Lower leg skin (tissue), 4 donors: ENCODE measurements around the gene GJD2. TPM values are rescaled to one million over a fixed set of nuclear protein-coding genes. Genes with fewer than 3 reads are reported as not detected.

Experiments used
- DNase-seq, 2 donors: peaks; one replicate each; pipeline ENCODE4 v3.0.0-alpha.2; 2019; ENCODE audit warnings: low spot score in 2 of 2
- H3K4me3 ChIP-seq: fragments of 200-600 bp; sonication (generic); 2 replicates; pipeline ENCODE4 v1.5.1; 2017; ENCODE audit warnings: mild to moderate bottlenecking, low read depth; ENCODE audit not compliant: poor library complexity, severe bottlenecking
- CTCF ChIP-seq, 3 donors: fragments of 450-650 bp; IDR thresholded peaks; one replicate each; pipeline ENCODE4 v1.5.1; 2016; ENCODE audit warnings: antibody characterized with exemption in 3 of 3, mild to moderate bottlenecking in 3 of 3, moderate library complexity in 2 of 3
- POLR2A ChIP-seq, 2 donors: fragments of 450-650 bp; IDR thresholded peaks; one replicate each; pipeline ENCODE4 v1.6.1; 2016 to 2017; ENCODE audit warnings: antibody characterized with exemption in 2 of 2, mild to moderate bottlenecking in 1 of 2, moderate library complexity in 1 of 2
- WGBS, 2 donors: methylation state at CpG; one replicate each; pipeline ENCODE4 v1.1.5; 2018; 5-methylcytosine and 5-hydroxymethylcytosine counted together
- intact Hi-C: fragments of 100-400 bp; cut with DNase I; formaldehyde crosslinking; loops from one replicate; pipeline ENCODE4 v1.15.0; 2023; ENCODE audit warnings: low total_unique reads
- total RNA-seq, 4 donors: library from RNA; depleted of rRNA; stranded (reverse); fragments of >200 nt; gene quantifications; one replicate each; pipeline ENCODE4 v1.1.0, GENCODE V29; 2016

The GJD2 gene
- total RNA-seq, 4 donors from 2014 or later = not detected

GRCh38 chr15:34782901-34783300 is 28.1 kb upstream of the GJD2 start:
- 66 to 77% methylated on average over 3 of the region's 3 CpGs for WGBS, 2 donors
- TF ChIP-seq CTCF (IDR thresholded peaks at IDR 0.05) = no peak
- TF ChIP-seq POLR2A (IDR thresholded peaks at IDR 0.05) = no peak
- H3K4me3 ChIP-seq = no peak overlapping the region
- DNase-seq = no peak
- intact Hi-C loops = no loop called here

- no peak for DNase-seq
- intact Hi-C loops = no loop called here
- WGBS, 2 donors = 82 to 83% methylated on average over 2 of the region's 2 CpGs
- TF ChIP-seq POLR2A (IDR thresholded peaks at IDR 0.05) = no peak
- TF ChIP-seq CTCF (IDR thresholded peaks at IDR 0.05) = no peak
- no peak overlapping the region for H3K4me3 ChIP-seq
These were observed 25.9 kb upstream of the GJD2 start for GRCh38 chr15:34780725-34781124.

GRCh38 chr15:34776606-34777105 is 21.9 kb upstream of the GJD2 start:
- intact Hi-C loops = no loop called here
- 64 to 83% methylated on average over 2 of the region's 2 CpGs for WGBS, 2 donors
- no peak overlapping the region for H3K4me3 ChIP-seq
- DNase-seq = no peak
- no peak for TF ChIP-seq CTCF (IDR thresholded peaks at IDR 0.05)

GRCh38 chr15:34773917-34774316 is 19.1 kb upstream of the GJD2 start:
- no peak for DNase-seq
- WGBS, 2 donors = 38 to 41% methylated on average over 2 of the region's 2 CpGs
- no peak for TF ChIP-seq POLR2A (IDR thresholded peaks at IDR 0.05)
- TF ChIP-seq CTCF (IDR thresholded peaks at IDR 0.05) = no peak
- H3K4me3 ChIP-seq = no peak overlapping the region
- intact Hi-C loops = no loop called here

- no peak overlapping the region for H3K4me3 ChIP-seq
- DNase-seq = no peak
- TF ChIP-seq POLR2A (IDR thresholded peaks at IDR 0.05) = no peak
- TF ChIP-seq CTCF (IDR thresholded peaks at IDR 0.05) = no peak
- intact Hi-C loops = no loop called here
These were observed 18.2 kb upstream of the GJD2 start for GRCh38 chr15:34773013-34773412.

- H3K4me3 ChIP-seq = no peak overlapping the region
- no peak for TF ChIP-seq POLR2A (IDR thresholded peaks at IDR 0.05)
- no peak for TF ChIP-seq CTCF (IDR thresholded peaks at IDR 0.05)
- DNase-seq = no peak
- WGBS, 2 donors = 79 to 90% methylated on average over 2 of the region's 2 CpGs
- intact Hi-C loops = no loop called here
These were observed 17.5 kb upstream of the GJD2 start for GRCh38 chr15:34772312-34772711.
